HEK293 (cell line): Measurements from ENCODE around the gene ZNF319.

Source experiments
- CTCF ChIA-PET: fragments of 350-600 bp; formaldehyde crosslinking; extraction: SDS; loops from one replicate; lab custom pipeline; 2021; ENCODE audit warnings: antibody characterized with exemption; lab: Yijun Ruan, JAX
- POLR2A ChIA-PET: fragments of 300-600 bp; formaldehyde crosslinking; extraction: SDS; loops from one replicate; lab custom pipeline; 2020; ENCODE audit warnings: antibody characterized with exemption, inconsistent platforms; lab: Yijun Ruan, JAX
- H3K27ac ChIP-seq: fragments of 200-500 bp; sonication (Bioruptor generic); 2 replicates; pipeline ENCODE4 v1.5.1; 2014; ENCODE audit warnings: low read depth, low read length, control low read depth, inconsistent platforms; ENCODE audit errors: extremely low read depth
- H3K36me3 ChIP-seq, 2 experiments: fragments of 200-500 bp in 1 of 2; sonication (Bioruptor generic) in 1 of 2; 1 replicate in 1 of 2; 2 replicates in 1 of 2; pipeline ENCODE4 v1.5.1; 2014 to 2017; ENCODE audit warnings: inconsistent platforms in 2 of 2, low read length in 2 of 2; ENCODE audit not compliant: control insufficient read depth in 2 of 2, insufficient read depth in 1 of 2
- H3K4me1 ChIP-seq: fragments of 200-500 bp; sonication (Bioruptor generic); 2 replicates; pipeline ENCODE4 v1.5.1; 2014; ENCODE audit warnings: mild to moderate bottlenecking, low read length, inconsistent platforms; ENCODE audit not compliant: control insufficient read depth, insufficient read depth
- H3K4me3 ChIP-seq: 2 replicates; pipeline ENCODE4 v1.5.1; 2011; ENCODE audit warnings: low read depth, mild to moderate bottlenecking, control low read depth, low read length, moderate library complexity
- H3K9me3 ChIP-seq: fragments of 200-500 bp; sonication (Bioruptor generic); 2 replicates; pipeline ENCODE4 v1.5.1; 2014; ENCODE audit warnings: low read depth, low read length, inconsistent platforms; ENCODE audit not compliant: control insufficient read depth, insufficient read depth
- GLI4 ChIP-seq: fragments of 450-650 bp; formaldehyde crosslinking; IDR thresholded peaks from 2 replicates; pipeline ENCODE4 v1.5.1; 2016; ENCODE audit warnings: missing biosample characterization, missing genetic modification characterization
- PRDM1 ChIP-seq: fragments of 450-650 bp; formaldehyde crosslinking; IDR thresholded peaks from 2 replicates; pipeline ENCODE4; 2016; ENCODE audit warnings: missing biosample characterization, missing genetic modification characterization
- WT1 ChIP-seq: fragments of 450-650 bp; formaldehyde crosslinking; IDR thresholded peaks from 2 replicates; pipeline ENCODE4 v1.5.1; 2016; ENCODE audit warnings: missing biosample characterization, missing genetic modification characterization
- ZEB2 ChIP-seq: fragments of 450-650 bp; formaldehyde crosslinking; IDR thresholded peaks from 2 replicates; pipeline ENCODE4 v1.5.1; 2016; ENCODE audit warnings: missing biosample characterization, missing genetic modification characterization
- ZNF19 ChIP-seq: fragments of 450-650 bp; formaldehyde crosslinking; IDR thresholded peaks from 2 replicates; pipeline ENCODE4; 2016; ENCODE audit warnings: missing biosample characterization, missing genetic modification characterization, low read depth
- ZNF221 ChIP-seq: fragments of 450-650 bp; formaldehyde crosslinking; IDR thresholded peaks from 2 replicates; pipeline ENCODE4 v1.5.1; 2017; ENCODE audit warnings: missing biosample characterization, missing genetic modification characterization, borderline replicate concordance
- ZNF366 ChIP-seq: fragments of 450-650 bp; formaldehyde crosslinking; conservative IDR thresholded peaks from 2 replicates; pipeline ENCODE4 v1.5.1; 2016; ENCODE audit warnings: missing biosample characterization, missing genetic modification characterization
- ZNF398 ChIP-seq: fragments of 450-650 bp; formaldehyde crosslinking; IDR thresholded peaks from 2 replicates; pipeline ENCODE4 v1.5.1; 2017; ENCODE audit warnings: missing biosample characterization, missing genetic modification characterization
- ZNF513 ChIP-seq: fragments of 450-650 bp; IDR thresholded peaks from 2 replicates; pipeline ENCODE4 v1.5.1; 2018; ENCODE audit warnings: missing biosample characterization, missing genetic modification characterization
- ZNF529 ChIP-seq: fragments of 450-650 bp; formaldehyde crosslinking; IDR thresholded peaks from 2 replicates; pipeline ENCODE4 v1.5.1; 2017; ENCODE audit warnings: missing genetic modification characterization, missing biosample characterization; ENCODE audit not compliant: insufficient replicate concordance
- ZNF548 ChIP-seq: fragments of 450-650 bp; formaldehyde crosslinking; IDR thresholded peaks from 2 replicates; pipeline ENCODE4 v1.5.1; 2016; ENCODE audit warnings: missing biosample characterization, missing genetic modification characterization
- ZNF549 ChIP-seq: fragments of 450-650 bp; IDR thresholded peaks from 2 replicates; pipeline ENCODE4 v1.5.1; 2018; ENCODE audit warnings: missing biosample characterization, missing genetic modification characterization, mild to moderate bottlenecking, inconsistent platforms, moderate library complexity
- ZNF776 ChIP-seq: fragments of 450-650 bp; formaldehyde crosslinking; IDR thresholded peaks from 2 replicates; pipeline ENCODE4 v1.5.0; 2017; ENCODE audit warnings: missing biosample characterization, missing genetic modification characterization, borderline replicate concordance
- ZSCAN30 ChIP-seq: fragments of 450-650 bp; IDR thresholded peaks from 2 replicates; pipeline ENCODE4 v1.5.1; 2018; ENCODE audit warnings: missing biosample characterization, mild to moderate bottlenecking, missing genetic modification characterization, moderate library complexity
- ZSCAN4 ChIP-seq: fragments of 450-650 bp; formaldehyde crosslinking; IDR thresholded peaks from 2 replicates; pipeline ENCODE4 v1.5.1; 2017; ENCODE audit warnings: missing biosample characterization, missing genetic modification characterization

The ZNF319 gene

GRCh38 chr16:57960826-57961472 lies 39.5 kb downstream of the ZNF319 start:
- TF ChIP-seq ZNF513 (tag by site-specific recombination) (no peak), ZEB2 (tag by site-specific recombination) (no peak), ZNF221 (tag by site-specific recombination) (no peak), ZSCAN4 (tag by site-specific recombination) (no peak)
- TF ChIP-seq, all 188 proteins: peak for 0
- ChIA-PET CTCF (no interaction called here), POLR2A (no interaction called here)
- Histone ChIP-seq H3K9me3 (no peaks in the 10 kb centered on the region), H3K27ac (no peak overlapping the region), H3K4me1 (no peaks in the 10 kb centered on the region), H3K36me3 (no peaks in the 10 kb centered on the region), H3K4me3 (no peak overlapping the region)

- Histone ChIP-seq H3K9me3 (no peaks in the 10 kb centered on the region), H3K4me1 (no peaks in the 10 kb centered on the region), H3K36me3 (no peaks in the 10 kb centered on the region), H3K4me3 (no peak overlapping the region), H3K27ac (no peak overlapping the region)
- ChIA-PET POLR2A (no interaction called here), CTCF (no interaction called here)
- TF ChIP-seq WT1 (tag by site-specific recombination) (no peak), GLI4 (tag by site-specific recombination) (no peak), ZNF529 (tag by site-specific recombination) (no peak), ZEB2 (tag by site-specific recombination) (no peak), ZNF366 (tag by site-specific recombination) (no peak), ZSCAN30 (tag by site-specific recombination) (no peak), ZNF398 (tag by site-specific recombination) (no peak), ZNF548 (tag by site-specific recombination) (no peak), ZNF19 (tag by site-specific recombination) (no peak), ZNF776 (tag by site-specific recombination) (no peak)
Observed at GRCh38 chr16:57960310-57960709, 40.2 kb downstream of the ZNF319 start.

GRCh38 chr16:57959804-57960203 lies 40.7 kb downstream of the ZNF319 start:
- ChIA-PET CTCF (no interaction called here), POLR2A (no interaction called here)
- Histone ChIP-seq H3K9me3 (no peaks in the 10 kb centered on the region), H3K36me3 (no peaks in the 10 kb centered on the region), H3K27ac (no peak overlapping the region), H3K4me3 (no peak overlapping the region), H3K4me1 (no peaks in the 10 kb centered on the region)
- TF ChIP-seq PRDM1 (tag by site-specific recombination) (no peak), ZNF549 (tag by site-specific recombination) (no peak)
